SH-SY5Y (cell line): ENCODE data around the gene EPB41L4B.

ENCODE experiments used
- GATA2 ChIP-seq: IDR thresholded peaks from 2 replicates; pipeline ENCODE4 v1.6.1; 2011; ENCODE audit warnings: mild to moderate bottlenecking, low read depth, low read length
- GATA3 ChIP-seq: IDR thresholded peaks from 2 replicates; pipeline ENCODE4 v1.6.1; 2011; ENCODE audit warnings: low read depth, mild to moderate bottlenecking, low read length, moderate library complexity

- TF ChIP-seq GATA3, result no peak
- no peak for TF ChIP-seq GATA2
Measured at GRCh38 chr9:109159583-109159982, 161.3 kb downstream of the EPB41L4B start.
